Gastrocnemius medialis (tissue), 4 donors: ENCODE data around the gene CLCA4. TPM values are rescaled to one million over a fixed set of nuclear protein-coding genes. Genes with fewer than 3 reads are reported as not detected.
A peak's percentile ranks its signal among the peaks of the same experiment; 100 is the strongest.

ENCODE experiments used
- ATAC-seq, 2 donors: fragments of 150-250 bp; one replicate each; pipeline ENCODE4 v1.9.1; 2016
- DNase-seq, 2 donors: peaks; one replicate each; pipeline ENCODE4 v3.0.0-alpha.2; 2019
- H3K27ac ChIP-seq, 4 donors: fragments of 200-600 bp; sonication (generic); 1 replicate in 1 of 4; 2 replicates in 3 of 4; pipeline ENCODE4 v1.5.1; 2016 to 2018; ENCODE audit warnings: mild to moderate bottlenecking in 2 of 4, moderate library complexity in 1 of 4
- H3K27me3 ChIP-seq, 3 donors: fragments of 200-600 bp; sonication (generic) in 2 of 3; 1 replicate in 1 of 3; 2 replicates in 2 of 3; pipeline versions ENCODE4 v1.5.1 to v1.6.0; 2016 to 2019; ENCODE audit warnings: mild to moderate bottlenecking in 1 of 3, moderate library complexity in 1 of 3
- H3K36me3 ChIP-seq, 2 donors: fragments of 200-600 bp; sonication (generic) in 1 of 2; one replicate each; pipeline ENCODE4 v1.5.1; 2017 to 2018
- H3K4me1 ChIP-seq, 2 donors: fragments of 200-600 bp; sonication (generic) in 1 of 2; one replicate each; pipeline ENCODE4 v1.5.1; 2016 to 2017; ENCODE audit warnings: mild to moderate bottlenecking in 2 of 2
- H3K4me3 ChIP-seq, 4 donors: fragments of 200-600 bp; sonication (generic) in 3 of 4; 1 replicate in 1 of 4; 2 replicates in 3 of 4; pipeline ENCODE4 v1.5.1; 2016 to 2019; ENCODE audit warnings: mild to moderate bottlenecking in 2 of 4
- H3K9me3 ChIP-seq, 3 donors: fragments of 200-600 bp; sonication (generic) in 2 of 3; 1 replicate in 1 of 3; 2 replicates in 2 of 3; pipeline ENCODE4 v1.5.1; 2016 to 2019
- POLR2A ChIP-seq, 2 donors: fragments of 450-650 bp; IDR thresholded peaks; one replicate each; pipeline ENCODE4 v1.6.1; 2017; ENCODE audit warnings: antibody characterized with exemption in 2 of 2, mild to moderate bottlenecking in 2 of 2, moderate library complexity in 2 of 2
- in situ Hi-C, 4 donors: fragments of 200-750 bp; cut with MboI; loops; one replicate each; pipeline versions ENCODE4 v1.15.0 to v1.8.0; 2017; ENCODE audit warnings: low sequenced_read_pairs in 4 of 4
- intact Hi-C: fragments of 100-400 bp; cut with DNase I; formaldehyde crosslinking; loops from one replicate; pipeline ENCODE4 v1.15.1; 2023; ENCODE audit warnings: low total_unique reads
- total RNA-seq, 4 donors: library from RNA; depleted of rRNA; stranded (reverse); fragments of >200 nt; gene quantifications; one replicate each; pipeline versions ENCODE4 v1.1.0 to v1.2.3, GENCODE V29; 2016
- TF ChIP-seq, protein P1 (sequence below), 5 experiments: fragments of 450-650 bp in 3 of 5; fragments of 200-600 bp in 2 of 5; sonication (generic) in 2 of 5; IDR thresholded peaks in 4 of 5; conservative IDR thresholded peaks in 1 of 5; 1 replicate in 4 of 5; 2 replicates in 1 of 5; pipeline ENCODE4 v1.5.1; 2016 to 2019; ENCODE audit warnings: antibody characterized with exemption in 5 of 5, mild to moderate bottlenecking in 3 of 5, moderate library complexity in 3 of 5

Gene CLCA4
- total RNA-seq, 4 donors from 2014 or later, result 3.7 TPM; not detected in 3

DNA sequence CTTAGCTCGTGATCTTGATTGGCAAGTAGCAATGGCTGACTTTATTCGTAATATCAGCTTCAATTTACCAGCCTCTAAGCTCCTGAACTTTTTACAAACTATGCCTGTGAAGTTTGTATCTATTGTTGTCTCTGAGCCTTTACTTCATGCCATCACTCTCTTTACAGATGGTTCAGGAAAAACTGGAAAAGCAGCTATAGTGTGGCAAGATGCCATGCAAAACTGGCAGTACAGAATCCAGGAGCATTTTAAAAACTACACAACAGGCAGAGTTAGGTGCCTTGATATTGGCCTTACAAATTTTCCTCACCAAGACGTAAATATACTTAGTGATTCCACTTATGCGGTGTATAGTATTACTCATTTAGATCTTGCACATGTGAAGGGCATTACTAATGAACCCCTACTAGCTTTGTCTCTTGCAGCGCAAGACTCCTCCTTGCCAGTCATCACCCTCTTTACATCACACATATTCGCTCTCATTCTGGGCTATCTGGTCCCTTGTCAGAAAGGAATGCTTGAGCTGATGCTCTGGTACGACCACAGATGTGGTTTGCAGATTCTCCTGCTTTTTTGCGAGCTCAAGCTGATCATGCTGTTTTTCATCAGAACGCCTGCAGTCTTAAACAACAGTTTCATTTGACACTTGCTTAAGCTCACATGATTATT is 41.8 kb upstream of the CLCA4 start:
- Histone ChIP-seq H3K4me1 (no peaks in the 10 kb centered on the region), H3K27ac (no peak overlapping the region), H3K9me3 (no peaks in the 10 kb centered on the region), H3K27me3 (no peaks in the 10 kb centered on the region), H3K36me3 (no peaks in the 10 kb centered on the region), H3K4me3 (no peak overlapping the region)
- DNase-seq (no peak), ATAC-seq (no peak)
- intact Hi-C loops (no loop called here), in situ Hi-C loops (loop anchor here in 1 of 4 donors (10.0 kb wide), 1 partner anchor 120 kb away; no protein-coding TSS in a partner anchor)
- TF ChIP-seq, protein P1, sequence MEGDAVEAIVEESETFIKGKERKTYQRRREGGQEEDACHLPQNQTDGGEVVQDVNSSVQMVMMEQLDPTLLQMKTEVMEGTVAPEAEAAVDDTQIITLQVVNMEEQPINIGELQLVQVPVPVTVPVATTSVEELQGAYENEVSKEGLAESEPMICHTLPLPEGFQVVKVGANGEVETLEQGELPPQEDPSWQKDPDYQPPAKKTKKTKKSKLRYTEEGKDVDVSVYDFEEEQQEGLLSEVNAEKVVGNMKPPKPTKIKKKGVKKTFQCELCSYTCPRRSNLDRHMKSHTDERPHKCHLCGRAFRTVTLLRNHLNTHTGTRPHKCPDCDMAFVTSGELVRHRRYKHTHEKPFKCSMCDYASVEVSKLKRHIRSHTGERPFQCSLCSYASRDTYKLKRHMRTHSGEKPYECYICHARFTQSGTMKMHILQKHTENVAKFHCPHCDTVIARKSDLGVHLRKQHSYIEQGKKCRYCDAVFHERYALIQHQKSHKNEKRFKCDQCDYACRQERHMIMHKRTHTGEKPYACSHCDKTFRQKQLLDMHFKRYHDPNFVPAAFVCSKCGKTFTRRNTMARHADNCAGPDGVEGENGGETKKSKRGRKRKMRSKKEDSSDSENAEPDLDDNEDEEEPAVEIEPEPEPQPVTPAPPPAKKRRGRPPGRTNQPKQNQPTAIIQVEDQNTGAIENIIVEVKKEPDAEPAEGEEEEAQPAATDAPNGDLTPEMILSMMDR (IDR thresholded peaks at IDR 0.05 in 4 of 5, conservative IDR thresholded peaks at IDR 0.05 in 1 of 5), result no peak
- TF ChIP-seq POLR2A (IDR thresholded peaks at IDR 0.05), result no peak

GRCh38 chr1:86505564-86505902 is 41.3 kb upstream of the CLCA4 start:
- no peak for DNase-seq
- Histone ChIP-seq H3K27ac (no peak overlapping the region), H3K27me3 (no peaks in the 10 kb centered on the region), H3K4me3 (no peak overlapping the region), H3K4me1 (no peaks in the 10 kb centered on the region), H3K36me3 (no peaks in the 10 kb centered on the region), H3K9me3 (no peaks in the 10 kb centered on the region)
- intact Hi-C loops (no loop called here), in situ Hi-C loops (loop anchor here in 1 of 4 donors (10.0 kb wide), 1 partner anchor 121 kb away; no protein-coding TSS in a partner anchor)
- TF ChIP-seq POLR2A (IDR thresholded peaks at IDR 0.05), result no peak
- TF ChIP-seq, protein P1 (IDR thresholded peaks at IDR 0.05 in 4 of 5, conservative IDR thresholded peaks at IDR 0.05 in 1 of 5), result no peak
- ATAC-seq, result no peak

DNA sequence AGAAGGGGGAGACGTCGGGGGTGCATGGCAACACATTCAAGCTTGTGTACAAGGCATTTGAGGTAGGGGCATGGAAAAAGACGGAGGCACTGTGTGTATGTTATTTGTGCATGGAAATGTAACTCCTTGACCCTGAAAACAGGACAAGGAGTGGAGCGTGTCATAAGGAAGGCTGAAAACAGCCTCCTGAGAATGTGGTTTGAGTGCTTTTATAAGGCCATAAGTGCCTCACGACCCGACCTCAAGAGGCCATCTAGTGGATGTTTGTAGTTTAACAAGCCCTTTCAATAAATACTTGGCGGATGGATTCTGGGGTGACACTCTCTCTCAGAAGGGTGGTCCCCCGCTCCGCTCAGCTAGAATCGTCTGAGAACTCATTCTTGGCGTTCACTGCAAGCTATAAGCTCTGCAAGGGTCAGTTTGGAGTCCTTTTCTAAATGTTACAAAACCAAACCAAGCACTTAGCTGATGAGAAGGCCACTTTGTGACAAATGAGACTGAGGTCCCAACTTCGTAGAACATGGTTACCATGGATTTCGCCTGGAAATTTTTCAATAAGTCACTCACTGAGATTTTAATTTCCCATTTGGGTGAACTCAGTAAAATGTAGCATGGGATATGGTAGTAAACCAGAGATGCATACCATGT is 38.8 kb upstream of the CLCA4 start:
- H3K9me3 ChIP-seq, result no peaks in the 10 kb centered on the region
- H3K4me1 ChIP-seq, result no peaks in the 10 kb centered on the region
- H3K4me3 ChIP-seq, result no peak overlapping the region
- intact Hi-C loops, result no loop called here
- ATAC-seq, result no peak
- H3K27ac ChIP-seq, result no peak overlapping the region
- TF ChIP-seq POLR2A (IDR thresholded peaks at IDR 0.05), result no peak
- TF ChIP-seq, protein P1 (IDR thresholded peaks at IDR 0.05 in 4 of 5, conservative IDR thresholded peaks at IDR 0.05 in 1 of 5), result peak in 3 of 5 experiments; percentile 21 to 42 (median 32)
- H3K36me3 ChIP-seq, result no peaks in the 10 kb centered on the region
- no peak for DNase-seq
- no peaks in the 10 kb centered on the region for H3K27me3 ChIP-seq
- in situ Hi-C loops, result loop anchor here in 1 of 4 donors (10.0 kb wide), 1 partner anchor 123 kb away; no protein-coding TSS in a partner anchor

- no peaks in the 10 kb centered on the region for H3K4me1 ChIP-seq
- in situ Hi-C loops, result loop anchor here in 1 of 4 donors (10.0 kb wide), 1 partner anchor 124 kb away; no protein-coding TSS in a partner anchor
- no peak overlapping the region for H3K4me3 ChIP-seq
- no peak for DNase-seq
- H3K27ac ChIP-seq, result no peak overlapping the region
- no peaks in the 10 kb centered on the region for H3K36me3 ChIP-seq
- no peak for TF ChIP-seq POLR2A (IDR thresholded peaks at IDR 0.05)
- TF ChIP-seq, protein P1 (IDR thresholded peaks at IDR 0.05 in 4 of 5, conservative IDR thresholded peaks at IDR 0.05 in 1 of 5), result no peak
- ATAC-seq, result no peak
- no peaks in the 10 kb centered on the region for H3K9me3 ChIP-seq
- H3K27me3 ChIP-seq, result no peaks in the 10 kb centered on the region
- intact Hi-C loops, result no loop called here
Observed at GRCh38 chr1:86508583-86508969, 38.3 kb upstream of the CLCA4 start.
